K562 (cell line): Measurements from ENCODE around the gene PTRH1. TPM values are rescaled to one million over a fixed set of nuclear protein-coding genes. Genes with fewer than 3 reads are reported as not detected.

Experiments
- ATAC-seq: fragments of 200-7000 bp; cut with Tn5 transposase; 3 replicates; pipeline ENCODE4 v1.9.1; 2020; ENCODE audit warnings: moderate library complexity
- BruUV-seq: library from RNA; stranded (reverse); fragments of 400-500 nt; replicated peaks from 2 replicates; lab custom pipeline; 2021; lab: Mats Ljungman, UMichigan
- CTCF ChIA-PET: fragments of 300-600 bp; formaldehyde crosslinking; extraction: SDS; loops from one replicate; lab custom pipeline; 2021; ENCODE audit warnings: low intra/inter-chr PET ratio; lab: Yijun Ruan, JAX
- POLR2A ChIA-PET: fragments of 300-600, 350-650 bp; sonication (Branson Sonifier 250); formaldehyde crosslinking; extraction: SDS; loops from one replicate; lab custom pipeline; 2021; ENCODE audit warnings: antibody characterized with exemption, inconsistent platforms; lab: Yijun Ruan, JAX
- DNase-seq, 4 experiments: peaks; one replicate each; pipeline versions ENCODE4 v3.0.0 to v3.0.0-alpha.2; 2011 to 2018; ENCODE audit warnings: low spot score in 3 of 4, mixed read lengths in 3 of 4; ENCODE audit errors: extremely low read depth in 1 of 4
- FAIRE-seq: peaks from 2 replicates; lab custom pipeline; 2011; peaks lifted over from hg19 to GRCh38; lab: Jason Lieb, UNC
- H2AFZ ChIP-seq: 2 replicates; pipeline ENCODE4 v1.6.0; 2011; ENCODE audit warnings: low read depth, low read length, control low read depth, inconsistent platforms
- H3K27ac ChIP-seq: fragments of 200-600 bp; 3 replicates; pipeline ENCODE4 v1.8.0; 2011; ENCODE audit warnings: low read depth, mild to moderate bottlenecking, control low read depth, inconsistent platforms, low read length, moderate library complexity, mixed read lengths; ENCODE audit errors: extremely low read depth
- H3K27me3 ChIP-seq, 2 experiments: fragments of 300-600 bp in 1 of 2; 2 replicates in 1 of 2; 3 replicates in 1 of 2; pipeline versions ENCODE4 v1.6.0 to v1.8.0; 2011; ENCODE audit warnings: inconsistent platforms in 2 of 2, low read length in 2 of 2, mild to moderate bottlenecking in 1 of 2, mixed read lengths in 1 of 2, moderate library complexity in 1 of 2; ENCODE audit not compliant: control insufficient read depth in 2 of 2, insufficient read depth in 2 of 2
- H3K36me3 ChIP-seq: fragments of 300-600 bp; 3 replicates; pipeline ENCODE4 v1.8.0; 2011; ENCODE audit warnings: mild to moderate bottlenecking, low read length, inconsistent platforms; ENCODE audit not compliant: control insufficient read depth, insufficient read depth
- H3K4me1 ChIP-seq, 2 experiments: fragments of 200-600 bp in 1 of 2; replicated peaks in 1 of 2; 2 replicates in 1 of 2; 3 replicates in 1 of 2; pipeline versions ENCODE4 v1.5.1 to v1.8.0; 2011; ENCODE audit warnings: inconsistent platforms in 2 of 2, low read length in 2 of 2, mild to moderate bottlenecking in 1 of 2, mixed read lengths in 1 of 2, moderate library complexity in 1 of 2; ENCODE audit not compliant: control insufficient read depth in 2 of 2, insufficient read depth in 2 of 2
- H3K4me2 ChIP-seq: 2 replicates; pipeline ENCODE4 v1.6.1; 2011; ENCODE audit warnings: low read length, control low read depth, inconsistent platforms, mixed read lengths; ENCODE audit not compliant: insufficient read depth
- H3K4me3 ChIP-seq: fragments of 200-600 bp; sonication (generic), shearing (Covaris generic); 2 replicates; pipeline ENCODE4 v1.5.1; 2016; ENCODE audit warnings: control low read depth, inconsistent platforms
- H3K79me2 ChIP-seq: fragments of 200-600 bp; 3 replicates; pipeline ENCODE4 v1.8.0; 2011; ENCODE audit warnings: low read length, inconsistent platforms; ENCODE audit not compliant: control insufficient read depth, insufficient read depth
- H3K9ac ChIP-seq, 2 experiments: 2 replicates each; pipeline versions ENCODE4 v1.6.0 to v1.6.1; 2011; ENCODE audit warnings: low read depth in 2 of 2, low read length in 2 of 2, control low read depth in 1 of 2, inconsistent platforms in 1 of 2, mild to moderate bottlenecking in 1 of 2, mixed read lengths in 1 of 2; ENCODE audit not compliant: insufficient read depth in 1 of 2
- H3K9me1 ChIP-seq: one replicate; pipeline ENCODE4 v1.6.0; 2011; ENCODE audit warnings: inconsistent platforms, mild to moderate bottlenecking, low read length, moderate library complexity; ENCODE audit not compliant: control insufficient read depth, insufficient read depth
- H3K9me3 ChIP-seq: replicated peaks from 2 replicates; pipeline ENCODE4 v1.5.1; 2011; ENCODE audit warnings: low read depth, low read length, inconsistent platforms; ENCODE audit not compliant: control insufficient read depth, insufficient read depth
- H4K20me1 ChIP-seq: replicated peaks from 2 replicates; pipeline ENCODE4 v1.6.1; 2011; ENCODE audit warnings: low read length, inconsistent platforms, mixed read lengths; ENCODE audit not compliant: control insufficient read depth, insufficient read depth
- CEBPG ChIP-seq, 3 experiments: fragments of 200-800 bp in 1 of 3; sonication (Bioruptor generic) in 1 of 3; sonication (generic) in 1 of 3; formaldehyde crosslinking in 1 of 3; IDR thresholded peaks in 2 of 3; conservative IDR thresholded peaks in 1 of 3; 2 replicates each; pipeline versions ENCODE4 v1.6.1 to v1.8.0; 2016 to 2022; ENCODE audit warnings: missing compliant biosample characterization in 2 of 3, missing genetic modification characterization in 2 of 3, mild to moderate bottlenecking in 1 of 3, missing genetic modification reagents in 1 of 3
- ZBTB2 ChIP-seq: fragments of 450-650 bp; IDR thresholded peaks from 2 replicates; pipeline ENCODE4 v1.6.1; 2016; ENCODE audit warnings: antibody characterized with exemption
- ZNF124 ChIP-seq: sonication (generic); formaldehyde crosslinking; IDR thresholded peaks from 2 replicates; pipeline ENCODE4 v1.8.1; 2022; ENCODE audit warnings: missing genetic modification reagents
- WGBS: fragments of 100-300 bp; shearing (Covaris generic); methylation state at CpG from one replicate; pipeline ENCODE4 v1.1.6; 2016; ENCODE audit warnings: low coverage, mixed read lengths; ENCODE audit not compliant: insufficient coverage; ENCODE audit errors: missing lambda C conversion rate; 5-methylcytosine and 5-hydroxymethylcytosine counted together
- in situ Hi-C: fragments of 300-500 bp; cut with MboI; formaldehyde crosslinking; loops from 4 replicates; pipeline ENCODE4 v1.15.0; 2018; ENCODE audit warnings: inconsistent platforms, mixed read lengths
- intact Hi-C: fragments of 100-400 bp; cut with micrococcal nuclease; formaldehyde crosslinking; loops from 2 replicates; pipeline ENCODE4 v1.14.2; 2022
- polyA plus RNA-seq, 8 experiments: library from polyadenylated mRNA; depleted of rRNA in 4 of 8; stranded (reverse) in 5 of 8; unstranded in 3 of 8; fragments of >200 nt; fragmentation: Nextera tagmentation in 2 of 8; fragmentation: Illumina TruSeq in 1 of 8; extraction: Ambion mirVana in 2 of 8; extraction: Trizol in 1 of 8; gene quantifications; 2 replicates each; pipeline versions ENCODE4 v1.2.1 to v1.2.3, GENCODE V29; 2011 to 2014; ENCODE audit warnings: inconsistent platforms in 1 of 8, missing spikeins in 1 of 8
- total RNA-seq, 7 experiments: library from RNA; depleted of rRNA in 6 of 7; stranded (reverse); fragments of >200 nt in 6 of 7; fragmentation: Illumina TruSeq in 2 of 7; extraction: Trizol in 2 of 7; gene quantifications; 2 replicates each; pipeline versions ENCODE4 v1.2.1 to v1.2.3, GENCODE V29; 2011 to 2021; ENCODE audit warnings: low replicate concordance in 1 of 7
- TF ChIP-seq, protein P1 (sequence below): sonication (generic); formaldehyde crosslinking; IDR thresholded peaks from 2 replicates; pipeline ENCODE4 v1.8.1; 2023; ENCODE audit warnings: mild to moderate bottlenecking, missing genetic modification reagents

PTRH1 gene
- total and polyA plus RNA-seq, 9 of the 15 experiments (the other 6 are each of a cell fraction or from before 2014, with no cell fraction given) = 0.63 to 43.1 (median 5.7) TPM

DNA sequence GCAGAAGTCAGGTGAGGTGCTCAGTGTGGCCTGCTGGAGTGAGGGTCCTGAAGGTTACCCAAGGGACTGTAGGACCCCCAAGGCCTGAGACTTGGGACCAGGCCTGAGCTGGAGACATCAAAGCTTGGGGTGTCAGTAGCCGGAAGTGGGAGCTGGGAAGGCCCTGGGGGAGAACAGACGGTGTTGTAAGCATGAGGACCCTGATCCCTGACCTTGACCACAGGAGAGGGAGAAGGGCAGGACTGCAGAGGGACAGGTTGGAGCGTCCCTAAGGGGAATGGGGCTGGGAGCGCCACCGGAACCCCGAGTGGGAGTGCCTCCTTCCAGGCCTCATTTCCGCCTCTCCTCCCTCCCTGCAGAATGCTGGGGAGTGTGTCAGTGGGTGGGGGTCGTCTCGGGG, 949 bp upstream of the PTRH1 start:
- in situ Hi-C loops = no loop called here
- FAIRE-seq (no peak), ATAC-seq (no peak), DNase-seq (no peak)
- WGBS = 46% methylated on average over 9 of the region's 9 CpGs
- intact Hi-C loops = no loop called here
- Histone ChIP-seq H3K36me3 (no peaks in the 10 kb centered on the region), H3K4me1 (peaks cover 4 to 52% of the 10 kb centered on the region in 2 experiments; a peak in 4 of 5 replicates), H4K20me1 (peaks cover 3% of the 10 kb centered on the region; the same call in 1 of the 2 replicates), H3K27me3 (no peaks in the 10 kb centered on the region), H3K4me2 (peak overlapping the region; percentile 87), H3K9ac (peak overlapping the region; percentile 69 to 98; a peak in 3 of 4 replicates), H3K79me2 (0 out of 3 replicates have a peak, but pooled peaks cover 3% of the 10 kb centered on the region), H3K9me3 (no peaks in the 10 kb centered on the region), H3K9me1 (peaks cover 4% of the 10 kb centered on the region), H2AFZ (peak overlapping the region; percentile 99), H3K27ac (peak overlapping the region; percentile 64; the same call in 2 of the 3 replicates), H3K4me3 (0 out of 2 replicates have a peak overlapping the region, but pooled peaks have one; percentile 74)
- ChIA-PET CTCF (no interaction called here), POLR2A (interaction anchor here (1.1 to 1.3 kb wide), 4 partner anchors 8 to 18 kb away, joined by 3 to 7 read pairs (median 4); partner anchors contain the start of gene TOR2A)
- BruUV-seq = no TSS peak
- TF ChIP-seq, protein P1, sequence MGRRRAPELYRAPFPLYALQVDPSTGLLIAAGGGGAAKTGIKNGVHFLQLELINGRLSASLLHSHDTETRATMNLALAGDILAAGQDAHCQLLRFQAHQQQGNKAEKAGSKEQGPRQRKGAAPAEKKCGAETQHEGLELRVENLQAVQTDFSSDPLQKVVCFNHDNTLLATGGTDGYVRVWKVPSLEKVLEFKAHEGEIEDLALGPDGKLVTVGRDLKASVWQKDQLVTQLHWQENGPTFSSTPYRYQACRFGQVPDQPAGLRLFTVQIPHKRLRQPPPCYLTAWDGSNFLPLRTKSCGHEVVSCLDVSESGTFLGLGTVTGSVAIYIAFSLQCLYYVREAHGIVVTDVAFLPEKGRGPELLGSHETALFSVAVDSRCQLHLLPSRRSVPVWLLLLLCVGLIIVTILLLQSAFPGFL (CRISPR knock-in tag) = 0 out of 2 replicates have a peak, but pooled peaks have one; percentile 10
- TF ChIP-seq ZNF124 (peak; percentile 22; the same call in 1 of the 2 replicates), ZBTB2 (no peak), CEBPG (CRISPR knock-in tag; IDR thresholded peaks at IDR 0.05) (no peak), CEBPG (tag; conservative IDR thresholded peaks at IDR 0.05 in 1 of 2, IDR thresholded peaks at IDR 0.05 in 1 of 2) (no peak)
